ENCODE results near the gene BRDT.

GRCh38 chr1:91980663-91981062 is 31.5 kb downstream of the BRDT start:
- TF ChIP-seq EZH2 (IDR thresholded peaks at IDR 0.05; ENCODE audit: low read length, unreplicated experiment) (no peak), CTCF (conservative IDR thresholded peaks at IDR 0.05; ENCODE audit: low read depth, low read length) (no peak), EZH2phosphoT487 (IDR thresholded peaks at IDR 0.05; ENCODE audit: borderline replicate concordance, low read length) (no peak)
